Natural killer cell (primary cell): ENCODE measurements around the gene TRMT61A. TPM values are rescaled to one million over a fixed set of nuclear protein-coding genes. Genes with fewer than 3 reads are reported as not detected.
"Not testable (repeated sequence)": the region's sequence is repeated elsewhere in the genome, so short reads cannot be mapped to it uniquely, and the experiment has no call there.

Experiments used
- ATAC-seq, 3 donors: fragments of 150-1000 bp in 2 of 3; fragments of 200-7000 bp in 1 of 3; cut with Tn5 transposase; 1 replicate in 1 of 3; 2 replicates in 2 of 3; pipeline ENCODE4 v1.10.0; 2021; ENCODE audit warnings: mild to moderate bottlenecking in 2 of 3, moderate library complexity in 2 of 3
- DNase-seq, 2 donors: peaks; one replicate each; pipeline versions ENCODE4 v3.0.0 to v3.0.0-alpha.2; 2013 to 2021; ENCODE audit warnings: mixed read lengths in 1 of 2
- H3K27ac ChIP-seq: one replicate; pipeline ENCODE4 v1.5.1; 2013; ENCODE audit warnings: mild to moderate bottlenecking, low read length
- H3K27me3 ChIP-seq: one replicate; pipeline ENCODE4 v1.6.1; 2013; ENCODE audit warnings: low read length; ENCODE audit not compliant: control insufficient read depth, insufficient read depth
- H3K36me3 ChIP-seq: one replicate; pipeline ENCODE4 v1.6.1; 2013; ENCODE audit warnings: low read length; ENCODE audit not compliant: control insufficient read depth, insufficient read depth
- H3K4me1 ChIP-seq: one replicate; pipeline ENCODE4 v1.6.1; 2013; ENCODE audit warnings: low read length; ENCODE audit not compliant: control insufficient read depth, insufficient read depth
- H3K4me3 ChIP-seq: one replicate; pipeline ENCODE4 v1.5.1; 2013; ENCODE audit warnings: low read length
- H3K9me3 ChIP-seq: one replicate; pipeline ENCODE4 v1.6.1; 2013; ENCODE audit warnings: low read length; ENCODE audit not compliant: control insufficient read depth, insufficient read depth
- H3K27ac Mint-ChIP-seq, 2 donors: one replicate each; pipeline ENCODE4 v1.8.0; 2022; ENCODE audit warnings: mild to moderate bottlenecking in 2 of 2, mixed read lengths in 2 of 2, moderate library complexity in 1 of 2
- H3K27me3 Mint-ChIP-seq, 2 donors: one replicate each; pipeline ENCODE4 v1.8.0; 2022; ENCODE audit warnings: low read depth in 2 of 2, mixed read lengths in 2 of 2
- H3K36me3 Mint-ChIP-seq: one replicate; pipeline ENCODE4 v1.8.0; 2022; ENCODE audit warnings: mixed read lengths
- H3K4me1 Mint-ChIP-seq, 2 donors: one replicate each; pipeline ENCODE4 v1.8.0; 2022; ENCODE audit warnings: mixed read lengths in 2 of 2
- H3K4me3 Mint-ChIP-seq: one replicate; pipeline ENCODE4 v1.8.0; 2022; ENCODE audit warnings: mild to moderate bottlenecking, moderate library complexity, mixed read lengths
- H3K9me3 Mint-ChIP-seq, 2 donors: one replicate each; pipeline ENCODE4 v1.8.0; 2022; ENCODE audit warnings: mixed read lengths in 2 of 2
- CTCF ChIP-seq: fragments of 200-600 bp; IDR thresholded peaks from one replicate; pipeline ENCODE4 v1.8.0; 2022; ENCODE audit warnings: antibody characterized with exemption
- WGBS: methylation state at CpG from one replicate; pipeline ENCODE4 v1.1.7; 2013; ENCODE audit warnings: missing lambda C conversion rate; ENCODE audit not compliant: insufficient coverage; 5-methylcytosine and 5-hydroxymethylcytosine counted together
- intact Hi-C: fragments of 100-400 bp; cut with micrococcal nuclease; formaldehyde crosslinking; loops from one replicate; pipeline ENCODE4 v1.14.2; 2022
- total RNA-seq, 4 donors: library from RNA; stranded (reverse); fragments of 120-200 nt in 1 of 4; gene quantifications; one replicate each; pipeline versions ENCODE4 v1.2.3 to v1.2.4, GENCODE V29; 2013 to 2022

TRMT61A gene
- total RNA-seq, 3 donors from 2014 or later (not counting 1 experiment from before 2014, with no cell fraction given) = 8.1 to 9.4 (median 9.1) TPM

- no peak for TF ChIP-seq CTCF
- peaks cover 5% of the 10 kb centered on the region for H3K27me3 ChIP-seq
- no peaks in the 10 kb centered on the region for H3K36me3 ChIP-seq
- no peak within 1 kb of the TSS for H3K27ac Mint-ChIP-seq
- ATAC-seq = no peak
- peak in 1 of 2 donors; percentile 47 for DNase-seq
- peaks cover 0 to 6% of the 10 kb centered on the region in 2 donors for H3K27me3 Mint-ChIP-seq
- WGBS = 8% methylated on average over 107 of the region's 107 CpGs
- no peak within 1 kb of the TSS for H3K27ac ChIP-seq
- intact Hi-C loops = no loop called here
- H3K4me3 Mint-ChIP-seq = peak within 1 kb of the TSS; percentile 47
- H3K9me3 Mint-ChIP-seq = no peaks in the 10 kb centered on the region
- no peaks in the 10 kb centered on the region for H3K36me3 Mint-ChIP-seq
- H3K4me1 ChIP-seq = peaks cover 38% of the 10 kb centered on the region
- H3K4me3 ChIP-seq = no peak within 1 kb of the TSS
- H3K4me1 Mint-ChIP-seq = peaks cover 10 to 23% of the 10 kb centered on the region in 2 donors
- no peaks in the 10 kb centered on the region for H3K9me3 ChIP-seq
Measured at GRCh38 chr14:103522649-103523574, 6.1 kb upstream of the TRMT61A start, which contains the start of gene CKB. TSS of gene CKB (minus strand) at chr14:103522830. CDS start at chr14:103522493, 337 bp downstream.

GRCh38 chr14:103523575-103523954, 5.4 kb upstream of the TRMT61A start:
- H3K36me3 ChIP-seq = no peaks in the 10 kb centered on the region
- TF ChIP-seq CTCF = no peak
- Mint-ChIP-seq H3K4me3 (peak overlapping the region; percentile 2), H3K4me1 (peaks cover 10 to 29% of the 10 kb centered on the region in 2 donors), H3K27me3 (peaks cover 0 to 6% of the 10 kb centered on the region in 2 donors), H3K27ac (no peak overlapping the region), H3K9me3 (no peaks in the 10 kb centered on the region), H3K36me3 (no peaks in the 10 kb centered on the region)
- ATAC-seq (no peak), DNase-seq (no peak)
- no peak overlapping the region for H3K27ac ChIP-seq
- WGBS = 78% methylated on average over 10 of the region's 10 CpGs
- H3K27me3 ChIP-seq = peaks cover 5% of the 10 kb centered on the region
- intact Hi-C loops = no loop called here
- peaks cover 45% of the 10 kb centered on the region for H3K4me1 ChIP-seq
- H3K4me3 ChIP-seq = no peak overlapping the region
- H3K9me3 ChIP-seq = no peaks in the 10 kb centered on the region

GRCh38 chr14:103524002-103524935, 4.7 kb upstream of the TRMT61A start:
- Histone ChIP-seq H3K27ac (no peak overlapping the region), H3K4me3 (no peak overlapping the region), H3K4me1 (peaks cover 48% of the 10 kb centered on the region), H3K27me3 (peaks cover 5% of the 10 kb centered on the region), H3K9me3 (no peaks in the 10 kb centered on the region), H3K36me3 (no peaks in the 10 kb centered on the region)
- no peak for DNase-seq
- intact Hi-C loops = no loop called here
- Mint-ChIP-seq H3K4me1 (peaks cover 10 to 29% of the 10 kb centered on the region in 2 donors), H3K27ac (no peak overlapping the region), H3K4me3 (no peak overlapping the region), H3K27me3 (peaks cover 0 to 3% of the 10 kb centered on the region in 2 donors), H3K36me3 (no peaks in the 10 kb centered on the region), H3K9me3 (no peaks in the 10 kb centered on the region)
- 82% methylated on average over 12 of the region's 12 CpGs for WGBS
- no peak for TF ChIP-seq CTCF
- ATAC-seq = no peak

- H3K9me3 ChIP-seq, H3K9me3 Mint-ChIP-seq, H3K27me3 ChIP-seq, H3K27me3 Mint-ChIP-seq, H3K36me3 ChIP-seq, intact Hi-C loops, ATAC-seq, DNase-seq, H3K4me3 ChIP-seq, H3K36me3 Mint-ChIP-seq, H3K27ac ChIP-seq, H3K27ac Mint-ChIP-seq: not testable (repeated sequence)
- peaks cover 21 to 35% of the 10 kb centered on the region in 2 donors for H3K4me1 Mint-ChIP-seq
- H3K4me3 Mint-ChIP-seq = peak overlapping the region; percentile 47
- peaks cover 57% of the 10 kb centered on the region for H3K4me1 ChIP-seq
- WGBS = 89% methylated on average over 17 of the region's 17 CpGs
Measured at GRCh38 chr14:103525430-103526246, 3.4 kb upstream of the TRMT61A start.
